ENCODE data around the gene GUK1.
"Not testable (repeated sequence)": the region's sequence is repeated elsewhere in the genome, so short reads cannot be mapped to it uniquely, and the experiment has no call there.

The GUK1 gene

GRCh38 chr1:228178737-228179684, 38.9 kb downstream of the GUK1 start:
- no peak for DNase-seq

- DNase-seq, result no peak
Measured at GRCh38 chr1:228180271-228180958, 40.3 kb downstream of the GUK1 start.

GRCh38 chr1:228180959-228181644, 41.0 kb downstream of the GUK1 start:
- no peak for DNase-seq

- DNase-seq, result no peak
Measured at GRCh38 chr1:228181645-228182034, 41.6 kb downstream of the GUK1 start.

GRCh38 chr1:228182296-228183030, 42.4 kb downstream of the GUK1 start:
- no peak for DNase-seq

GRCh38 chr1:228184152-228184551, 44.1 kb downstream of the GUK1 start:
- no peak for DNase-seq

- DNase-seq, result no peak
Measured at GRCh38 chr1:228185641-228185965, 45.5 kb downstream of the GUK1 start.

- DNase-seq, result not testable (repeated sequence)
Measured at GRCh38 chr1:228188249-228188648, 48.2 kb downstream of the GUK1 start.

- no peak for DNase-seq
Measured at GRCh38 chr1:228190182-228190581, 50.1 kb downstream of the GUK1 start.

GRCh38 chr1:228190778-228191177, 50.7 kb downstream of the GUK1 start:
- no peak for DNase-seq

GRCh38 chr1:228194436-228194835, 54.4 kb downstream of the GUK1 start:
- DNase-seq, result no peak

GRCh38 chr1:228194921-228195812, 55.1 kb downstream of the GUK1 start:
- DNase-seq, result no peak

GRCh38 chr1:228197555-228198147, 57.6 kb downstream of the GUK1 start:
- DNase-seq, result no peak
